ES-I3 (cell line): ENCODE results near the gene GRM8.

ENCODE experiments used
- H3K36me3 ChIP-seq: 2 replicates; pipeline ENCODE4 v1.6.1; 2013; ENCODE audit warnings: mild to moderate bottlenecking, low read length, control low read depth, moderate library complexity; ENCODE audit not compliant: insufficient read depth
- H3K4me1 ChIP-seq: 2 replicates; pipeline ENCODE4 v1.6.1; 2013; ENCODE audit warnings: mild to moderate bottlenecking, control low read depth, low read length; ENCODE audit not compliant: insufficient read depth
- H3K9ac ChIP-seq: 2 replicates; pipeline ENCODE4 v1.6.1; 2013; ENCODE audit warnings: low read depth, mild to moderate bottlenecking, low read length, moderate library complexity
- H3K9me3 ChIP-seq: 2 replicates; pipeline ENCODE4 v1.6.1; 2013; ENCODE audit warnings: mild to moderate bottlenecking, low read length, moderate library complexity; ENCODE audit not compliant: control insufficient read depth, insufficient read depth

Gene GRM8

GRCh38 chr7:127208860-127209259 lies 43.9 kb downstream of the GRM8 start:
- Histone ChIP-seq H3K9me3 (no peaks in the 10 kb centered on the region), H3K9ac (no peak overlapping the region), H3K36me3 (no peaks in the 10 kb centered on the region), H3K4me1 (no peaks in the 10 kb centered on the region)

GRCh38 chr7:127208351-127208750 lies 44.4 kb downstream of the GRM8 start:
- Histone ChIP-seq H3K9me3 (no peaks in the 10 kb centered on the region), H3K9ac (no peak overlapping the region), H3K36me3 (no peaks in the 10 kb centered on the region), H3K4me1 (no peaks in the 10 kb centered on the region)

- Histone ChIP-seq H3K9ac (no peak overlapping the region), H3K4me1 (no peaks in the 10 kb centered on the region), H3K36me3 (no peaks in the 10 kb centered on the region), H3K9me3 (no peaks in the 10 kb centered on the region)
Measured at GRCh38 chr7:127207806-127208205, 44.9 kb downstream of the GRM8 start.

GRCh38 chr7:127207230-127207629 lies 45.5 kb downstream of the GRM8 start:
- no peaks in the 10 kb centered on the region for H3K4me1 ChIP-seq
- H3K36me3 ChIP-seq, result no peaks in the 10 kb centered on the region
- no peak overlapping the region for H3K9ac ChIP-seq
- H3K9me3 ChIP-seq, result no peaks in the 10 kb centered on the region

GRCh38 chr7:127194571-127194970 lies 58.2 kb downstream of the GRM8 start:
- no peaks in the 10 kb centered on the region for H3K9me3 ChIP-seq
- no peak overlapping the region for H3K9ac ChIP-seq
- no peaks in the 10 kb centered on the region for H3K36me3 ChIP-seq
- H3K4me1 ChIP-seq, result peaks cover 3% of the 10 kb centered on the region; the same call in 1 of the 2 replicates

- Histone ChIP-seq H3K9me3 (no peaks in the 10 kb centered on the region), H3K4me1 (peaks cover 5% of the 10 kb centered on the region; the same call in 1 of the 2 replicates), H3K36me3 (no peaks in the 10 kb centered on the region), H3K9ac (no peak overlapping the region)
Measured at GRCh38 chr7:127189886-127190285, 62.9 kb downstream of the GRM8 start.

- Histone ChIP-seq H3K9ac (no peak overlapping the region), H3K9me3 (no peaks in the 10 kb centered on the region), H3K4me1 (peaks cover 5% of the 10 kb centered on the region; the same call in 1 of the 2 replicates), H3K36me3 (no peaks in the 10 kb centered on the region)
Measured at GRCh38 chr7:127189074-127189473, 63.7 kb downstream of the GRM8 start.

- Histone ChIP-seq H3K36me3 (no peaks in the 10 kb centered on the region), H3K9me3 (no peaks in the 10 kb centered on the region), H3K4me1 (peaks cover 5% of the 10 kb centered on the region; the same call in 1 of the 2 replicates), H3K9ac (no peak overlapping the region)
Measured at GRCh38 chr7:127187740-127188139, 65.0 kb downstream of the GRM8 start.

GRCh38 chr7:127186686-127187085 lies 66.1 kb downstream of the GRM8 start:
- Histone ChIP-seq H3K36me3 (no peaks in the 10 kb centered on the region), H3K9ac (no peak overlapping the region), H3K9me3 (no peaks in the 10 kb centered on the region), H3K4me1 (peaks cover 5% of the 10 kb centered on the region; the same call in 1 of the 2 replicates)

- no peak overlapping the region for H3K9ac ChIP-seq
- H3K4me1 ChIP-seq, result no peaks in the 10 kb centered on the region
- H3K9me3 ChIP-seq, result no peaks in the 10 kb centered on the region
- no peaks in the 10 kb centered on the region for H3K36me3 ChIP-seq
Measured at GRCh38 chr7:127177156-127177555, 75.6 kb downstream of the GRM8 start.

- Histone ChIP-seq H3K4me1 (no peaks in the 10 kb centered on the region), H3K9me3 (no peaks in the 10 kb centered on the region), H3K36me3 (no peaks in the 10 kb centered on the region), H3K9ac (no peak overlapping the region)
Measured at GRCh38 chr7:127162366-127162765, 90.4 kb downstream of the GRM8 start.

GRCh38 chr7:127158659-127159058 lies 94.1 kb downstream of the GRM8 start:
- Histone ChIP-seq H3K36me3 (no peaks in the 10 kb centered on the region), H3K4me1 (no peaks in the 10 kb centered on the region), H3K9me3 (no peaks in the 10 kb centered on the region), H3K9ac (no peak overlapping the region)

GRCh38 chr7:127154958-127155357 lies 97.8 kb downstream of the GRM8 start:
- Histone ChIP-seq H3K36me3 (no peaks in the 10 kb centered on the region), H3K9ac (no peak overlapping the region), H3K4me1 (no peaks in the 10 kb centered on the region), H3K9me3 (no peaks in the 10 kb centered on the region)

GRCh38 chr7:127154101-127154500 lies 98.6 kb downstream of the GRM8 start:
- no peaks in the 10 kb centered on the region for H3K4me1 ChIP-seq

GRCh38 chr7:127153315-127153714 lies 99.4 kb downstream of the GRM8 start:
- Histone ChIP-seq H3K4me1 (no peaks in the 10 kb centered on the region), H3K36me3 (no peaks in the 10 kb centered on the region), H3K9me3 (no peaks in the 10 kb centered on the region), H3K9ac (no peak overlapping the region)

More at GRCh38 chr7:127154101-127154500, 98.6 kb downstream of the GRM8 start:
- Histone ChIP-seq H3K9ac (no peak overlapping the region), H3K9me3 (no peaks in the 10 kb centered on the region), H3K36me3 (no peaks in the 10 kb centered on the region)

GRCh38 chr7:127152423-127152822 lies 100.3 kb downstream of the GRM8 start:
- Histone ChIP-seq H3K36me3 (no peaks in the 10 kb centered on the region), H3K9ac (no peak overlapping the region), H3K4me1 (no peaks in the 10 kb centered on the region), H3K9me3 (no peaks in the 10 kb centered on the region)
